Activated CD8-positive, alpha-beta memory T cell treated with anti-CD3 and anti-CD28 coated beads for 36 hours (primary cell): ENCODE results near the gene CSH2. TPM values are rescaled to one million over a fixed set of nuclear protein-coding genes. Genes with fewer than 3 reads are reported as not detected.
"Not testable (repeated sequence)": the region's sequence is repeated elsewhere in the genome, so short reads cannot be mapped to it uniquely, and the experiment has no call there.

Source experiments
- CTCF ChIA-PET: fragments of 350-600 bp; sonication (Branson Sonifier 250); formaldehyde crosslinking; loops from one replicate; lab custom pipeline; 2021; ENCODE audit warnings: antibody characterized with exemption; lab: Charles Lee
- POLR2A ChIA-PET: fragments of 350-600 bp; sonication (Branson Sonifier 250); formaldehyde crosslinking; loops from one replicate; lab custom pipeline; 2021; ENCODE audit warnings: antibody characterized with exemption; lab: Charles Lee
- total RNA-seq, 2 experiments: library from RNA; stranded (reverse); gene quantifications; one replicate each; pipeline ENCODE4 v1.2.3, GENCODE V29; 2021

The CSH2 gene
- total RNA-seq, 2 experiments from 2014 or later: not detected

DNA sequence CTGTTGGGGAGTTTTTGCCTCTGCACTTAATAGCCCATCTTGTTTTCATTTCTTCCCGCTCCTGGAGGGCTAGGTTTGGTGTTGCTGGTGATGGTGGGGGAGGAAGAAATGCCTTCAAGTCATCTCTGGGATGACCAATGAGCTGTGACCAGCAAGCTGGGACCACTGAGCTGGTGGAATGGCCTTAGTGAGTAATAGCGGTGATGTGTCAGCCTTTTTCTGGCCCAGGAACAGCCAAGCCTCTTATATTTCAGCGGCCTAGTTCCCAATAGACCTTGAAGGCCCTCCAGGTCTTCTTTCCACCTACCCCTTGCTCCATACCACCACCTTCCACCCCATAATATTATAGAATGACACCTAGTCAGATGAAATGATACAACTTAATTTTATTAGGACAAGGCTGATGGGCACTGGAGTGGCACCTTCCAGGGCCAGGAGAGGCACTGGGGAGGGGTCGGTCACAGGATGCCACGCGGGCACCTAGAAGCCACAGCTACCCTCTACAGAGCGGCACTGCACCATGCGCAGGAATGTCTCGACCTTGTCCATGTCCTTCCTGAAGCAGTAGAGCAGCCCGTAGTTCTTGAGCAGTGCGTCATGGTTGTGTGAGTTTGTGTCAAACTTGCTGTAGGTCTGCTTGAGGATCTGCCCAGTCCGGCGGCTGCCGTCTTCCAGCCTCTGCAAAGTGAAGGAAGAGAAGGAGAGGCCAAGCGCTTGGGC is 1.7 kb downstream of the CSH2 start:
- POLR2A ChIA-PET, CTCF ChIA-PET: not testable (repeated sequence)

DNA sequence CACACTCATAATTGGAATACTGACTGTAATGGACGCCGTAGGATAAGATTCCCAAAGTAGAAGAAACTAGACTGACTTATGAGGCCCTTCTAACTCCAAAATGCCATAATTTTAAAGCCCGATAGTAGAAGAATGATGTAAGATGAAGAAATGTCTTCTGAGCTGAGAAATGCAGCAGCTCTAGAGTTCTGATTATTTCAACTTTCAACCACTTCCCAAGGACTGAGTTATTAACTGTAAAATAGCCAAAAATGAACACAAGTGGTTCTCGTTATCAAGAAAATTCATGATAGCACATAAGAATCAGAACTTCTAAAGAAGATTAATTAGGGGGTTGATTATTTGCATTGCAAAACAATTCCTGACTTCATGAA is 3.2 kb downstream of the CSH2 start:
- POLR2A ChIA-PET, CTCF ChIA-PET: not testable (repeated sequence)

DNA sequence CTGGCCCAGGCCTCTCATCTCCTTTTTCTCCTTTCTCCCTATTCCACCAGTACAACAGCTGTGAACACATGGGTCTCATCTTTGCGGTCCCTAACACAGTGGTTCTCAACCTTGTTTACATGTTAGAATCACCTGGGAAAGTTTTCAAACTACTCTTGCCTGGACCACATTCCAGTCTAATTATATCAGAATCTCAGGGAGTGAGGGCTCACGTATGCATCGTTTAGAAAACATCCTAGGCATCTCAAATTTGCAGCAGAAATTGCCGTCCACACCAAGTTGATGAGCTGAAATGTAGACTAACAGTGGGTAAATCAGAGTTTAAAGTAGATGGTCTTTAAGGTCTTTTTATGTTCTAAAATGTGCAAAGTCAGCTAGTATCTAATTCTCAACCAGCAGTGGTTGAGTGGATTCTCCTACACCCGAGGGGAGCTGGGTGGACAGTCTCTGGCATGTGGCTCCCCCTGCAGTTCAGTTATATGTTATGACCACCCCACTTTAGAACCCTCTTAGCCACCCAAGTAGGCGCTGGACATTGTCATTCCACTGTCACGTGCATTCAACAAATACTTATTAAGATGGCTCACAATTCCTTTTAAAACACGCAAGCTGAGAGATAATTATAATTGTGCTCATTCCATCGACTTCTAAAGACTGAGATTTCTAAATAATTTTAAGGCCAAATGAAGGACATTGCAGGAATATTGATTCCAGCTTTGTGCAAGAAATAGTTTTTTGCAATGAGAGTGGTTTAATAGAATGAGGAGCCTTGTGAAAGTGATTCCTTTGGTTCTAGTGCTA is 3.8 kb downstream of the CSH2 start:
- CTCF ChIA-PET: not testable (repeated sequence)

GRCh38 chr17:63866625-63867024 is 6.9 kb downstream of the CSH2 start:
- CTCF ChIA-PET: interaction anchor here (0.9 to 2.5 kb wide), 5 partner anchors 12 to 124 kb away, joined by 3 to 8 read pairs (median 5); no protein-coding TSS in a partner anchor
- POLR2A ChIA-PET: not testable (repeated sequence)

More for the DNA sequence above, 3.8 kb downstream of the CSH2 start:
- POLR2A ChIA-PET: not testable (repeated sequence)

DNA sequence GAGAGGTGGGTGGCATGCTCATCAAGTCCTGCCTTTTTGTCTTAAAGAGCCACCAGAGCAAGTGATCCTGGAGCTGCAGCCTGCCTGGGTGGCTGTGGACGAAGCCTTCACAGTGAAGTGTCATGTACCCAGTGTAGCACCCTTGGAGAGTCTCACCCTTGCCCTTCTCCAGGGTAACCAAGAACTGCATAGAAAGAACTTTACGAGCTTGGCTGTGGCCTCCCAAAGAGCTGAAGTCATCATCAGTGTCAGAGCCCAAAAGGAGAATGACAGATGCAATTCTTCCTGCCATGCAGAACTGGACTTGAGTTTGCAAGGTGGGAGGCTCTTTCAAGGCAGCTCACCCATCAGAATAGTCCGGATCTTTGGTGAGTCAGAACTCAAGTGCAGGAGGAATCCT is 14.2 kb downstream of the CSH2 start:
- ChIA-PET POLR2A (no interaction called here), CTCF (interaction anchor here (2.2 kb wide), 1 partner anchor 10 kb away, joined by 11 read pairs; no protein-coding TSS in a partner anchor)

GRCh38 chr17:63856425-63856824 is 17.1 kb downstream of the CSH2 start:
- POLR2A ChIA-PET: not testable (repeated sequence)
- CTCF ChIA-PET: interaction anchor here (0.7 kb wide), 1 partner anchor 581 kb away, joined by 3 read pairs; no protein-coding TSS in a partner anchor

DNA sequence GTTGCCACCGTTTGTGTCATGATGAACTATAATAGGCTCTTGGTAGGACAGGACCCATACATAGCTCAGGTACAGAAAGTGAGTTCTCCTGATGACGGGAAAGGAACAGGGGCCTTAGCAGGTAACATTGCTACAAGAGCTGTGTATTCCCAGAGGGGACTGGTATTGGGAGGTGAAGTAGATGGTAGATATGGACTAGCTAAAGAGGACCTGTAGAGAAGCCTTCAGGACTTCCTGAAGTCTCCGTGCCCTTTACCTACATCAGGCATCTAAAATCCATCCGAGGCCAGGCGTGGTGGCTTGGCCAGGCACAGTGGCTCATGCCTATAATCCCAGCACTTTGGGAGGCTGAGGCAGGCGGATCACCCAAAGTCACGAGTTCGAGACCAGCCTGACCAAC is 18.3 kb downstream of the CSH2 start:
- POLR2A ChIA-PET: no interaction called here
- CTCF ChIA-PET: interaction anchor here (1.2 kb wide), 1 partner anchor 11 kb away, joined by 5 read pairs; no protein-coding TSS in a partner anchor

GRCh38 chr17:63854709-63855108 is 18.8 kb downstream of the CSH2 start:
- ChIA-PET POLR2A (no interaction called here), CTCF (interaction anchor here (1.2 kb wide), 1 partner anchor 11 kb away, joined by 5 read pairs; no protein-coding TSS in a partner anchor)

DNA sequence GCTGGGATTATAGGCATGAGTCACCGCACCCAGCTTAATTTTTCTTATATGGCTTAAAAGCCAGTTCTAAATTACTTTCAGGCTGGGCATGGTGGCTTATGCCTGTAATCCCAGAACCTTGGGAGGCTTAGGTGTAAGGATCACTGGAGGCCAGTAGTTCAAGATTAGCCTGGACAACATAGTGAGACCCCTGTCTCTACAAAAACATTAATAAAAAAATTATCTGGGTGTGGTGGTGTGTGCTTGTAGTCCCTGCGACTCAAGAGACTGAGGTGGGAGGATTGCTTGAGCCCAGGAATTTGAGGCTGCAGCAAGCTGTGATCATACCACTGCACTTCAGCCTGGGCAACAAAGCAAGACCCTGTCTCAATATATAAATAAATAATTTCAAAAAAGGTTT is 20.2 kb downstream of the CSH2 start:
- CTCF ChIA-PET: no interaction called here
- POLR2A ChIA-PET: no interaction called here

GRCh38 chr17:63850401-63850800 is 23.1 kb downstream of the CSH2 start:
- ChIA-PET CTCF (interaction anchor here (0.7 to 1.2 kb wide), 2 partner anchors 15 to 117 kb away, joined by 3 read pairs; no protein-coding TSS in a partner anchor), POLR2A (no interaction called here)

- CTCF ChIA-PET: interaction anchor here (0.7 to 2.0 kb wide), 16 partner anchors 8 to 423 kb away, joined by 3 to 12 read pairs (median 4); no protein-coding TSS in a partner anchor
Observed at GRCh38 chr17:63848834-63849689, 24.4 kb downstream of the CSH2 start.

GRCh38 chr17:63847525-63848249 is 25.8 kb downstream of the CSH2 start:
- ChIA-PET POLR2A (interaction anchor here (1.6 kb wide), 1 partner anchor 298 kb away, joined by 3 read pairs; no protein-coding TSS in a partner anchor), CTCF (interaction anchor here (1.1 to 2.0 kb wide), 4 partner anchors 10 to 19 kb away, joined by 3 to 12 read pairs (median 4); no protein-coding TSS in a partner anchor)

More at GRCh38 chr17:63848834-63849689, 24.4 kb downstream of the CSH2 start:
- POLR2A ChIA-PET: interaction anchor here (1.0 to 1.6 kb wide), 4 partner anchors 23 to 297 kb away, joined by 3 read pairs; partner anchors contain the start of gene CCDC47

DNA sequence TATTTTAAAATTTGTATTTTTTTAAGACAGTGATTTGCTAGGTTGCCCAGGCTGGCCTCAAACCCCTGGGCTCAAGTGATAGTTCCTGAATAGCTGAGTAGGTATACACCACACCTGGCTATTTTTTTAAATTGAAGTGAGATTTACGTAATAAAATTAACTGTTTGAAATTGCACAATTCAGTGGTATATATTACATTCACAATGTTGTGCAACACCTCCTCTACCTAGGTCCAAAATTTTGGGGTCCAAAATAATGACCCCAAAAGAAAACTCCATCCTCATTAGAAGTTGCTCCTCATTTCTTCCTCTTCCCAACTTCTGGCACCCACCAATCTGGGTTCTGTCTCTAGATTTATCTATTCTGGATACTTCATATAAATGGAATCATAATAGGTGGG is 28.0 kb downstream of the CSH2 start:
- ChIA-PET CTCF (no interaction called here), POLR2A (no interaction called here)

GRCh38 chr17:63843910-63844677 is 29.4 kb downstream of the CSH2 start:
- ChIA-PET POLR2A (interaction anchor here (0.5 to 1.1 kb wide), 6 partner anchors 71 to 364 kb away, joined by 3 to 9 read pairs (median 6); partner anchors contain the start of gene CCDC47), CTCF (interaction anchor here (1.0 kb wide), 1 partner anchor 39 kb away, joined by 3 read pairs; no protein-coding TSS in a partner anchor)

GRCh38 chr17:63843387-63843888 is 30.0 kb downstream of the CSH2 start:
- CTCF ChIA-PET: interaction anchor here (1.0 kb wide), 1 partner anchor 40 kb away, joined by 3 read pairs; no protein-coding TSS in a partner anchor
- POLR2A ChIA-PET: interaction anchor here (0.5 to 1.1 kb wide), 7 partner anchors 13 to 364 kb away, joined by 3 to 9 read pairs (median 6); partner anchors contain the start of gene CCDC47

DNA sequence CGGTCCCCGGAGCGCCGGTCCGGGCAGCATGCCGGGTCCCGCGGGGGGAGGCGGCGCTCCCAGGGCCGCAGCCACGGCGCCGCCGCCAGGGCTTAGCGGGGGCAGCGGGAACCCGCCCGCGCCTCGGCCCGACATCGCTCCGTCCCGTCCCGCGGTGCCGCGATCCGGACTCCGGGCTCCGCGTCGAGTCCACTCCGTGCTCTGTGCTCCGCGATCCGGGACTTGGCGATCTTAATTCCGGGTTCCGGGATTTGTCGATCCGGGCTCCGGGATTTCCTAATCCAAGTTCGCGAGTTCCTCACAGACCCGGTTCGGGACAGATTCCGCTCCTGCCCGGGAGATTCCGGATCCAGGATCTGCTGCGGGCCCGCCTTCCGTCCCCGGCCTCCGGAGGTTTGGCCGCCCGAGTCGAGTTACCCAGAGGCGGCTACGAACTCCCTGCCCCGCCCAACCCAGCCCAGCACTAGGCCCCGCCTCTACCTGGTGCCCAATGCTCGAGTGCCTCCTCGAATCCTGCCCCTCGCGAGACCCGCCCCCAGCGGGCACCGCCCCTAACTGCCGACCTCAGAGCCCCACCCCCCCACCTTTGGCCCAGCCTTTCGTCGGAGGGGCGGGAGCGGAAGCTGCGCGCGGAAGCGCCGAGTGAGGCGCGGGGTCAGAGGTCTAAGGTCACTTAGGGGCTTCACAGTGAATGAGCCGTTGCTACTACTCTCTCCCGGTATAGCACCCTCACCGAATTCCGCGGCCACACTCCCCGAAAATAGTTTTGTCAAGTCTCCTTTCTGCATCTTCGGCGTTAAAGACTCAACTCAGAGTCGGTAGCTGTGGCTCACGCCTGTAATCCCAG is 30.7 kb downstream of the CSH2 start, which contains the start of gene SMARCD2:
TSS of gene SMARCD2 (minus strand) at position 146 of the 847 bp plus-strand sequence. CDS start at position 135, 11 bp downstream.
- ChIA-PET CTCF (interaction anchor here (1.0 kb wide), 1 partner anchor 40 kb away, joined by 3 read pairs; no protein-coding TSS in a partner anchor), POLR2A (interaction anchor here (0.9 to 1.1 kb wide), 4 partner anchors 12 to 144 kb away, joined by 3 to 9 read pairs (median 4); partner anchors contain the start of gene CCDC47)
